ENCODE results near the gene KRTAP5-2.

DNA sequence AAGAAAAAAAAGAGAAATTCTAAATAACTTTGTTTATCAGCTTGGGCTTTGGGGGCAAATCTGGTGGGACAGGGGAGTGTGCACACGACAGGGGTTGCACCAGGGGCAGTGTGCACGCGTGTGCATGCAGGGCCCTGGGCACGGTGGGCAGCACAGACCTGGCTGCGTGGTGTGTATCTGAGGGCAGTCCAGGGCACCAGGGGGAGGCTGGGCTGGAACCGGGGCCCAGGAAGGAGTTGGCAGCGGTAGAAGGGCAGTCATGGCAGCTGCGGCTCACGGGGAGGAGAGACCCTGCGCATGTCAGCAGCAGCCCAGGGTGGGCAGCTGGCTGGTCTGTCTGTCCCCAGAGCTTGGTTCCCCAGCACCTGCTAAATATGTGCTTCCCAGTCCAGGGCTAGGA is 35.8 kb upstream of the KRTAP5-2 start:
- TF ChIP-seq, protein P1, sequence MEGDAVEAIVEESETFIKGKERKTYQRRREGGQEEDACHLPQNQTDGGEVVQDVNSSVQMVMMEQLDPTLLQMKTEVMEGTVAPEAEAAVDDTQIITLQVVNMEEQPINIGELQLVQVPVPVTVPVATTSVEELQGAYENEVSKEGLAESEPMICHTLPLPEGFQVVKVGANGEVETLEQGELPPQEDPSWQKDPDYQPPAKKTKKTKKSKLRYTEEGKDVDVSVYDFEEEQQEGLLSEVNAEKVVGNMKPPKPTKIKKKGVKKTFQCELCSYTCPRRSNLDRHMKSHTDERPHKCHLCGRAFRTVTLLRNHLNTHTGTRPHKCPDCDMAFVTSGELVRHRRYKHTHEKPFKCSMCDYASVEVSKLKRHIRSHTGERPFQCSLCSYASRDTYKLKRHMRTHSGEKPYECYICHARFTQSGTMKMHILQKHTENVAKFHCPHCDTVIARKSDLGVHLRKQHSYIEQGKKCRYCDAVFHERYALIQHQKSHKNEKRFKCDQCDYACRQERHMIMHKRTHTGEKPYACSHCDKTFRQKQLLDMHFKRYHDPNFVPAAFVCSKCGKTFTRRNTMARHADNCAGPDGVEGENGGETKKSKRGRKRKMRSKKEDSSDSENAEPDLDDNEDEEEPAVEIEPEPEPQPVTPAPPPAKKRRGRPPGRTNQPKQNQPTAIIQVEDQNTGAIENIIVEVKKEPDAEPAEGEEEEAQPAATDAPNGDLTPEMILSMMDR (IDR thresholded peaks at IDR 0.05) = no peak
- no peak for TF ChIP-seq POLR2A (IDR thresholded peaks at IDR 0.05)
